ENCODE data around the gene GLIS1.

Gene GLIS1

GRCh38 chr1:53590104-53590503 lies 148.9 kb downstream of the GLIS1 start:
- H3K4me3 ChIP-seq (ENCODE audit: low read depth, low read length), result no peak overlapping the region
- DNase-seq, result no peak
- TF ChIP-seq CTCF (IDR thresholded peaks at IDR 0.05; ENCODE audit: low read depth, low read length, missing control alignments), result no peak
- peaks cover 27% of the 10 kb centered on the region for H3K36me3 ChIP-seq (replicated peaks)
- no peak overlapping the region for H3K27ac ChIP-seq
- H3K27me3 ChIP-seq (replicated peaks), result no peaks in the 10 kb centered on the region
- in situ Hi-C loops (cut with HindIII; ENCODE audit: low pct_ligation_motif_present, low sequenced_read_pairs), result no loop called here

GRCh38 chr1:53589043-53589887 lies 149.7 kb downstream of the GLIS1 start:
- no peak for TF ChIP-seq CTCF (IDR thresholded peaks at IDR 0.05; ENCODE audit: low read depth, low read length, missing control alignments)

GRCh38 chr1:53588053-53588779 lies 150.7 kb downstream of the GLIS1 start:
- H3K4me3 ChIP-seq (ENCODE audit: low read depth, low read length), result no peak overlapping the region
- H3K36me3 ChIP-seq (replicated peaks), result peaks cover 13% of the 10 kb centered on the region
- no peak overlapping the region for H3K27ac ChIP-seq
- in situ Hi-C loops (cut with HindIII; ENCODE audit: low pct_ligation_motif_present, low sequenced_read_pairs), result no loop called here
- H3K27me3 ChIP-seq (replicated peaks), result no peaks in the 10 kb centered on the region
- no peak for DNase-seq
- no peak for TF ChIP-seq CTCF (IDR thresholded peaks at IDR 0.05; ENCODE audit: low read depth, low read length, missing control alignments)

More at GRCh38 chr1:53589043-53589887, 149.7 kb downstream of the GLIS1 start:
- Histone ChIP-seq H3K4me3 (ENCODE audit: low read depth, low read length) (no peak overlapping the region), H3K36me3 (replicated peaks) (peaks cover 19% of the 10 kb centered on the region), H3K27me3 (replicated peaks) (no peaks in the 10 kb centered on the region), H3K27ac (no peak overlapping the region)
- in situ Hi-C loops (cut with HindIII; ENCODE audit: low pct_ligation_motif_present, low sequenced_read_pairs), result no loop called here
- no peak for DNase-seq

- no peak overlapping the region for H3K4me3 ChIP-seq (ENCODE audit: low read depth, low read length)
- peaks cover 9% of the 10 kb centered on the region for H3K36me3 ChIP-seq (replicated peaks)
- no peaks in the 10 kb centered on the region for H3K27me3 ChIP-seq (replicated peaks)
- TF ChIP-seq CTCF (IDR thresholded peaks at IDR 0.05; ENCODE audit: low read depth, low read length, missing control alignments), result no peak
- DNase-seq, result no peak
- H3K27ac ChIP-seq, result no peak overlapping the region
- in situ Hi-C loops (cut with HindIII; ENCODE audit: low pct_ligation_motif_present, low sequenced_read_pairs), result no loop called here
Observed at GRCh38 chr1:53587252-53587988, 151.5 kb downstream of the GLIS1 start.

GRCh38 chr1:53586765-53587164 lies 152.2 kb downstream of the GLIS1 start:
- no peak for TF ChIP-seq CTCF (IDR thresholded peaks at IDR 0.05; ENCODE audit: low read depth, low read length, missing control alignments)
- DNase-seq, result no peak
- Histone ChIP-seq H3K4me3 (ENCODE audit: low read depth, low read length) (no peak overlapping the region), H3K27ac (no peak overlapping the region), H3K36me3 (replicated peaks) (peaks cover 9% of the 10 kb centered on the region), H3K27me3 (replicated peaks) (no peaks in the 10 kb centered on the region)
- in situ Hi-C loops (cut with HindIII; ENCODE audit: low pct_ligation_motif_present, low sequenced_read_pairs), result no loop called here
